CD4-positive, alpha-beta T cell treated with Interleukin-21 for 1 hour (primary cell): Measurements from ENCODE around the gene KCNC1.

Experiments used
- DNase-seq: peaks from one replicate; pipeline ENCODE4 v3.0.0-alpha.2; 2020

Gene KCNC1

GRCh38 chr11:17762309-17762974, 27.9 kb downstream of the KCNC1 start:
- no peak for DNase-seq

- no peak for DNase-seq
Observed at GRCh38 chr11:17763244-17763643, 28.7 kb downstream of the KCNC1 start.

- DNase-seq: no peak
Observed at GRCh38 chr11:17763703-17764102, 29.1 kb downstream of the KCNC1 start.

- DNase-seq: no peak
Observed at GRCh38 chr11:17764446-17765218, 30.1 kb downstream of the KCNC1 start.

- no peak for DNase-seq
Observed at GRCh38 chr11:17765356-17766072, 30.9 kb downstream of the KCNC1 start.

GRCh38 chr11:17766073-17766359, 31.4 kb downstream of the KCNC1 start:
- DNase-seq: no peak

- DNase-seq: no peak
Observed at GRCh38 chr11:17766590-17766989, 32.0 kb downstream of the KCNC1 start.

- DNase-seq: no peak
Observed at GRCh38 chr11:17767301-17767885, 32.8 kb downstream of the KCNC1 start.

- DNase-seq: no peak
Observed at GRCh38 chr11:17767914-17768313, 33.3 kb downstream of the KCNC1 start.

GRCh38 chr11:17768547-17768946, 34.0 kb downstream of the KCNC1 start:
- no peak for DNase-seq

- DNase-seq: no peak
Observed at GRCh38 chr11:17769218-17769617, 34.6 kb downstream of the KCNC1 start.

GRCh38 chr11:17770048-17770652, 35.6 kb downstream of the KCNC1 start:
- DNase-seq: no peak

GRCh38 chr11:17770917-17771316, 36.3 kb downstream of the KCNC1 start:
- DNase-seq: no peak

GRCh38 chr11:17771415-17771814, 36.8 kb downstream of the KCNC1 start:
- DNase-seq: no peak

GRCh38 chr11:17771841-17772401, 37.3 kb downstream of the KCNC1 start:
- no peak for DNase-seq

- no peak for DNase-seq
Observed at GRCh38 chr11:17772704-17773600, 38.4 kb downstream of the KCNC1 start.

GRCh38 chr11:17773674-17774073, 39.1 kb downstream of the KCNC1 start:
- DNase-seq: no peak

GRCh38 chr11:17774232-17775034, 39.9 kb downstream of the KCNC1 start:
- DNase-seq: no peak

GRCh38 chr11:17775035-17775348, 40.4 kb downstream of the KCNC1 start:
- no peak for DNase-seq

GRCh38 chr11:17775507-17776211, 41.1 kb downstream of the KCNC1 start:
- DNase-seq: no peak
